ENCODE measurements around the gene STX2. TPM values are rescaled to one million over a fixed set of nuclear protein-coding genes. Genes with fewer than 3 reads are reported as not detected.
A peak's percentile ranks its signal among the peaks of the same experiment; 100 is the strongest.

STX2 gene
- total RNA-seq (2014; rRNA removed; shearing (Covaris generic)) (23.9 and 35.4 TPM in 2 replicates), polyA plus RNA-seq (2016; fragmentation: Nextera tagmentation; extraction: Ambion mirVana) (16.4 and 17.7 TPM in 2 replicates)
- long read RNA-seq, partial matches to known transcripts, result 2 of 2 reads
- long read RNA-seq, other reads (novel, unspliced or antisense), result 0 of 2 reads

- peak within 1 kb of the TSS; percentile 97 for H3K4me2 ChIP-seq
- TF ChIP-seq POLR2AphosphoS5 (IDR thresholded peaks at IDR 0.05; ENCODE audit: low read depth) (no peak), EZH2 (IDR thresholded peaks at IDR 0.05; ENCODE audit: low read depth, unreplicated experiment) (no peak), CREB1 (CRISPR knock-in tag; IDR thresholded peaks at IDR 0.05; ENCODE audit: low read depth) (0 out of 2 replicates have a peak, but pooled peaks have one; percentile 36), NANOG (IDR thresholded peaks at IDR 0.05; ENCODE audit: borderline replicate concordance) (no peak), EZH2phosphoT487 (IDR thresholded peaks at IDR 0.05; ENCODE audit: unreplicated experiment) (no peak), ZNF462 (CRISPR knock-in tag; IDR thresholded peaks at IDR 0.05) (no peak), JUNB (IDR thresholded peaks at IDR 0.05; ENCODE audit: unreplicated experiment) (no peak), STAT1 (IDR thresholded peaks at IDR 0.05; ENCODE audit: unreplicated experiment) (no peak), REST (IDR thresholded peaks at IDR 0.05; ENCODE audit: unreplicated experiment) (no peak), ZNF331 (CRISPR knock-in tag; IDR thresholded peaks at IDR 0.05; ENCODE audit: low read depth) (no peak), ZNF114 (CRISPR knock-in tag; IDR thresholded peaks at IDR 0.05) (no peak), CTCF (conservative IDR thresholded peaks at IDR 0.05; ENCODE audit: low read depth in 2 of 2) (peak; percentile 44 to 46; a peak in 3 of 4 replicates), ETS1 (IDR thresholded peaks at IDR 0.05) (no peak)
- no peaks in the 10 kb centered on the region for H3K36me3 ChIP-seq (ENCODE audit: insufficient read depth)
- Mint-ChIP-seq H3K4me1 (peaks cover 44% of the 10 kb centered on the region), H3K36me3 (ENCODE audit: low read depth) (peaks cover 2% of the 10 kb centered on the region; the same call in 2 of the 3 replicates), H3K27ac (no peak within 1 kb of the TSS), H3K4me3 (peak within 1 kb of the TSS; percentile 84), H3K9me3 (peaks cover 3% of the 10 kb centered on the region), H3K27me3 (ENCODE audit: insufficient read depth, low read depth, poor library complexity) (peaks cover 10% of the 10 kb centered on the region)
- ATAC-seq (peak; percentile 79), DNase-seq (ENCODE audit: low spot score) (peak; percentile 80)
- H3F3A ChIP-seq (replicated peaks; ENCODE audit: low read depth), result 0 out of 2 replicates have a peak, but pooled peaks cover 8% of the 10 kb centered on the region
- peaks cover 32% of the 10 kb centered on the region for H3K4me1 ChIP-seq (ENCODE audit: insufficient read depth)
- peaks cover 19% of the 10 kb centered on the region for H3K27me3 ChIP-seq (ENCODE audit: insufficient read depth)
- H3K4me3 ChIP-seq, result peak within 1 kb of the TSS; percentile 93
- no peaks in the 10 kb centered on the region for H3K9me2 ChIP-seq (ENCODE audit: insufficient read depth)
- no peaks in the 10 kb centered on the region for H4K20me1 ChIP-seq (replicated peaks; ENCODE audit: insufficient read depth)
- peaks cover 41% of the 10 kb centered on the region for H3K79me2 ChIP-seq (replicated peaks; ENCODE audit: insufficient read depth)
- no peak within 1 kb of the TSS for H3K27ac ChIP-seq (ENCODE audit: low read depth)
- H2AFZ ChIP-seq, result peak within 1 kb of the TSS; percentile 93
Measured at GRCh38 chr12:130838951-130839769, at the start of gene STX2. Gene STX2, minus strand, starts transcription at chr12:130839250. Its CDS starts 151 bp downstream, at chr12:130839099.

Measured in GM23338 (cell line).